A549 treated with AZD2906 at 1 μM for 4 hours (cell line): Measurements from ENCODE around the gene NCF1. TPM values are rescaled to one million over a fixed set of nuclear protein-coding genes. Genes with fewer than 3 reads are reported as not detected.

Experiments
- total RNA-seq: library from RNA; stranded (reverse); fragments of 200-300 nt; extraction: Qiagen RNA extraction; gene quantifications from 5 replicates; pipeline ENCODE4 v1.2.3, GENCODE V29; 2022

Gene NCF1
- 0.16 to 0.39 TPM (median 0.27 TPM) in 5 replicates for total RNA-seq

DNA sequence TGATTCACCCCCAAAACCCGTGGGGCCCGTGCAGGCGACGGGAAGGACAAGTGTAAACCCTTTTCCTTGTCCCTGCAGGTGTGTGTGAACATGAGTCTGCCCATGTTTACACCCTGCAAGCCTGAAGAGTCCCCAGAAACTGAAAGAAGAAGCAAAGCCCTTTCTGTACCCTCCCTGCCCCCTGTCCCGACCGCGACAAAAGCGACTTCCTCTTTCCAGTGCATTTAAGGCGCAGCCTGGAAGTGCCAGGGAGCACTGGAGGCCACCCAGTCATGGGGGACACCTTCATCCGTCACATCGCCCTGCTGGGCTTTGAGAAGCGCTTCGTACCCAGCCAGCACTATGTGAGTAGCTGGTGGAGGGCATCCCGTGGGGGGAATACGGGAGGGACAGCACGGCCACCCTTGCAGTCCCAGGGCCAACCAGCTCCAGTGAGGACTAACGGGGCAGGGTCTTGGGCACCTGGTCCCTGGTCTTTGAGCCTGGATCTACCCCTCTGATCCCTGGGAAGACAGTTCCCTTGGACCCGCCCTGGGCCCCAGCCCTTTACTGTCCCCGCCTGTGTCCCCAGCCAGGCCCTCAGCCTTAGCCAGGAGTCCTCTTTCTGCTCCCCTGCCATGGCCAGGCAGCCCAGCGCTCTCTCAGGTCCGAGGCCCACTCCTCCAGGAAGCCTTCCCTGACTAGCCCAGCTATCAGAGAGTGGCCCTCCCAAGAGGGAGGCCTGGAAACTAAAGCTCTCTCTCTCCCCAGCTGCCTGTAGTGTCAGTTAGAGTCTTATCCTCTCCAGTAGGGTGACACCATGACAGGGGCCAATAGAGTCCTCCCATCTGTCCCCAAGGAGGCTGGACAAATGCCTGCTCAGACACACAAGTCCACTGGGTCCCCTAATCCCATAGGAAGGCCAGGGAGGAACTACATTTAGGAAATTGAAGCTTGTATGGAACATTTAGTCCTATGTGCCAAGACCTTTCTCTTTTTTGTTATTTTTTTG is at the start of gene NCF1:
TSS of gene NCF1 (plus strand) at position 252 of the 991 bp plus-strand sequence. CDS start at position 273, 21 bp downstream.

Other genes with a start within 250 kb of the NCF1 start
- 77.7 to 93.7 TPM (median 87.5 TPM) in 5 replicates for gene GTF2I, start 116.3 kb upstream of the NCF1 start, total RNA-seq
- 4.1 to 8.9 TPM (median 7.2 TPM) in 5 replicates for gene GTF2IRD2, start 77.6 kb downstream of the NCF1 start, total RNA-seq
- 3.4 to 4.7 TPM (median 4.4 TPM) in 5 replicates for gene CASTOR2, start 190.7 kb downstream of the NCF1 start, total RNA-seq